ENCODE data around the gene MINDY4. TPM values are rescaled to one million over a fixed set of nuclear protein-coding genes. Genes with fewer than 3 reads are reported as not detected.

Gene MINDY4
- total and polyA plus RNA-seq, 2 of the 13 experiments (the other 11 are each of a cell fraction or from before 2014, with no cell fraction given) = not detected

- no peak for TF ChIP-seq ZNF275 (CRISPR knock-in tag; IDR thresholded peaks at IDR 0.05; ENCODE audit: borderline replicate concordance)
These were observed 109.0 kb downstream of the MINDY4 start (continued) for GRCh38 chr7:30880125-30880720.

GRCh38 chr7:30880941-30881340 is 109.7 kb downstream of the MINDY4 start:
- Histone ChIP-seq H3K4me2 (ENCODE audit: low read depth, low read length) (no peak overlapping the region), H3K36me3 (replicated peaks in 1 of 2; ENCODE audit: control insufficient read depth in 1 of 2, insufficient read depth in 2 of 2, low read length in 2 of 2) (no peaks in the 10 kb centered on the region), H3K9ac (ENCODE audit: insufficient read depth, low read depth, low read length) (no peak overlapping the region), H3K27ac (ENCODE audit: extremely low read length, insufficient read depth, low read length) (no peak overlapping the region), H3K4me1 (ENCODE audit: insufficient read depth, low read length) (no peaks in the 10 kb centered on the region), H3K79me2 (ENCODE audit: insufficient read depth, low read length) (no peaks in the 10 kb centered on the region), H3K9me3 (ENCODE audit: low read length) (no peaks in the 10 kb centered on the region), H3K27me3 (ENCODE audit: control insufficient read depth in 1 of 2, insufficient read depth in 2 of 2, low read length in 2 of 2) (peaks cover 0 to 24% of the 10 kb centered on the region in 2 experiments; a peak in 2 of 5 replicates), H2AFZ (ENCODE audit: low read length) (no peak overlapping the region), H3K4me3 (replicated peaks in 1 of 3; ENCODE audit: insufficient read depth in 1 of 3, low read depth in 2 of 3, low read length in 3 of 3) (no peak overlapping the region), H4K20me1 (ENCODE audit: insufficient read depth, low read length) (no peaks in the 10 kb centered on the region)
- WGBS (ENCODE audit: low lambda C conversion rate) = 0% methylated on average over 1 of the region's 4 CpGs
- in situ Hi-C loops (cut with HindIII; ENCODE audit: extremely low pct_ligation_motif_present, low pct_unique_long_range_greater_than_20kb) (no loop called here), intact Hi-C loops (cut with micrococcal nuclease; ENCODE audit: unreplicated experiment) (no loop called here)
- BruUV-seq (replicated peaks) = no TSS peak
- DNase-seq (ENCODE audit: low spot score) = no peak
- no peak for FAIRE-seq
- ATAC-seq = no peak
- POLR2A ChIA-PET = no interaction called here
- TF ChIP-seq ATF4 (CRISPR knock-in tag; IDR thresholded peaks at IDR 0.05) (no peak), PITX1 (CRISPR knock-in tag; IDR thresholded peaks at IDR 0.05) (no peak), ZNF749 (CRISPR knock-in tag; IDR thresholded peaks at IDR 0.05; ENCODE audit: borderline replicate concordance) (no peak), RFX1 (IDR thresholded peaks at IDR 0.05) (no peak), HOXA5 (CRISPR knock-in tag; IDR thresholded peaks at IDR 0.05) (no peak), PHF5A (CRISPR knock-in tag; IDR thresholded peaks at IDR 0.05; ENCODE audit: low read depth, unreplicated experiment) (no peak), ZNF10 (CRISPR knock-in tag; IDR thresholded peaks at IDR 0.05; ENCODE audit: borderline replicate concordance, low read depth) (no peak)
- TF ChIP-seq, protein P1, sequence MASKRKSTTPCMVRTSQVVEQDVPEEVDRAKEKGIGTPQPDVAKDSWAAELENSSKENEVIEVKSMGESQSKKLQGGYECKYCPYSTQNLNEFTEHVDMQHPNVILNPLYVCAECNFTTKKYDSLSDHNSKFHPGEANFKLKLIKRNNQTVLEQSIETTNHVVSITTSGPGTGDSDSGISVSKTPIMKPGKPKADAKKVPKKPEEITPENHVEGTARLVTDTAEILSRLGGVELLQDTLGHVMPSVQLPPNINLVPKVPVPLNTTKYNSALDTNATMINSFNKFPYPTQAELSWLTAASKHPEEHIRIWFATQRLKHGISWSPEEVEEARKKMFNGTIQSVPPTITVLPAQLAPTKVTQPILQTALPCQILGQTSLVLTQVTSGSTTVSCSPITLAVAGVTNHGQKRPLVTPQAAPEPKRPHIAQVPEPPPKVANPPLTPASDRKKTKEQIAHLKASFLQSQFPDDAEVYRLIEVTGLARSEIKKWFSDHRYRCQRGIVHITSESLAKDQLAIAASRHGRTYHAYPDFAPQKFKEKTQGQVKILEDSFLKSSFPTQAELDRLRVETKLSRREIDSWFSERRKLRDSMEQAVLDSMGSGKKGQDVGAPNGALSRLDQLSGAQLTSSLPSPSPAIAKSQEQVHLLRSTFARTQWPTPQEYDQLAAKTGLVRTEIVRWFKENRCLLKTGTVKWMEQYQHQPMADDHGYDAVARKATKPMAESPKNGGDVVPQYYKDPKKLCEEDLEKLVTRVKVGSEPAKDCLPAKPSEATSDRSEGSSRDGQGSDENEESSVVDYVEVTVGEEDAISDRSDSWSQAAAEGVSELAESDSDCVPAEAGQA (IDR thresholded peaks at IDR 0.05; ENCODE audit: low read depth) = no peak
- TF ChIP-seq, protein P1 (CRISPR knock-in tag; IDR thresholded peaks at IDR 0.05; ENCODE audit: borderline replicate concordance) = no peak
- CTCF ChIA-PET (ENCODE audit: low intra/inter-chr PET ratio, low total read pairs) = no interaction called here

Data from HepG2 (cell line).